ENCODE results near the gene SAC3D1. TPM values are rescaled to one million over a fixed set of nuclear protein-coding genes. Genes with fewer than 3 reads are reported as not detected.
A peak's percentile ranks its signal among the peaks of the same experiment; 100 is the strongest.

SAC3D1 gene
- polyA plus RNA-seq, 1 experiment, result 4.5 TPM

GRCh38 chr11:65084598-65085375 lies 43.8 kb downstream of the SAC3D1 start:
- POLR2A ChIA-PET, result no interaction called here

GRCh38 chr11:65085446-65085845 lies 44.4 kb downstream of the SAC3D1 start:
- no peaks in the 10 kb centered on the region; the same call in 1 of the 2 replicates for H3K9me3 ChIP-seq (ENCODE audit: control insufficient read depth, insufficient read depth, low read length)
- no peak for DNase-seq (ENCODE audit: low read depth, low spot score)
- CTCF ChIA-PET, result interaction anchor here (1.1 kb wide), 1 partner anchor 28 kb away, joined by 5 read pairs; no protein-coding TSS in a partner anchor
- no peak overlapping the region; the same call in 1 of the 2 replicates for H3K4me3 ChIP-seq (ENCODE audit: low read depth, low read length)
- H3K27ac ChIP-seq (ENCODE audit: low read depth, low read length), result no peak overlapping the region
- TF ChIP-seq CTCF (IDR thresholded peaks at IDR 0.05; ENCODE audit: low read depth, low read length), result no peak
- no peaks in the 10 kb centered on the region for H3K27me3 ChIP-seq (ENCODE audit: control insufficient read depth, insufficient read depth, low read length)
- POLR2A ChIA-PET, result no interaction called here

More at GRCh38 chr11:65084598-65085375, 43.8 kb downstream of the SAC3D1 start:
- Histone ChIP-seq H3K9me3 (ENCODE audit: control insufficient read depth, insufficient read depth, low read length) (no peaks in the 10 kb centered on the region; the same call in 1 of the 2 replicates), H3K27me3 (ENCODE audit: control insufficient read depth, insufficient read depth, low read length) (no peaks in the 10 kb centered on the region), H3K4me3 (ENCODE audit: low read depth, low read length) (peak overlapping the region; percentile 94), H3K27ac (ENCODE audit: low read depth, low read length) (peak overlapping the region; percentile 98)
- no peak for DNase-seq (ENCODE audit: low read depth, low spot score)
- TF ChIP-seq CTCF (IDR thresholded peaks at IDR 0.05; ENCODE audit: low read depth, low read length), result no peak
- CTCF ChIA-PET, result interaction anchor here (1.1 kb wide), 1 partner anchor 29 kb away, joined by 5 read pairs; no protein-coding TSS in a partner anchor

DNA sequence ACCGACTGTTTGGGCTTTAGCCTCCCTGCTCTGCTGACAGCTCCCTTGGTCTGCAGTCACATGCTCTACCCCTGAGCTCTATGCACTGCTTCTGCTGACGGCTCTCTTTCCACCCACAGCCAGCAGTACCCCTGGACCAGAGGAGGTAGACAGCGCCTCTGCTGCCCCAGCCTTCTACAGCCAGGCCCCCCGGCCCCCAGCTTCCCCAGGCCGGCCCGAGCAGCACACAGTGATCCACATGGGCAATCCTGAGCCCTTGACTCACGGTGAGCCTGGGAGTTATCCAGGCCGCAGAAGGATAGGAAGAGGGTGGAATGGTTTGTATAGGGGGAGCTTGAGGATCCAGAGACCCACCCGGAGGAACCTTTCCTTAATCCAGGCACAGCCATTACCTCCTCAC lies 45.8 kb downstream of the SAC3D1 start:
- TF ChIP-seq CTCF (IDR thresholded peaks at IDR 0.05; ENCODE audit: low read depth, low read length), result no peak
- ChIA-PET POLR2A (no interaction called here), CTCF (no interaction called here)
- no peak overlapping the region for H3K4me3 ChIP-seq (ENCODE audit: low read depth, low read length)
- H3K9me3 ChIP-seq (ENCODE audit: control insufficient read depth, insufficient read depth, low read length), result no peaks in the 10 kb centered on the region; the same call in 1 of the 2 replicates
- H3K27me3 ChIP-seq (ENCODE audit: control insufficient read depth, insufficient read depth, low read length), result no peaks in the 10 kb centered on the region
- H3K27ac ChIP-seq (ENCODE audit: low read depth, low read length), result no peak overlapping the region
- DNase-seq (ENCODE audit: low read depth, low spot score), result no peak

DNA sequence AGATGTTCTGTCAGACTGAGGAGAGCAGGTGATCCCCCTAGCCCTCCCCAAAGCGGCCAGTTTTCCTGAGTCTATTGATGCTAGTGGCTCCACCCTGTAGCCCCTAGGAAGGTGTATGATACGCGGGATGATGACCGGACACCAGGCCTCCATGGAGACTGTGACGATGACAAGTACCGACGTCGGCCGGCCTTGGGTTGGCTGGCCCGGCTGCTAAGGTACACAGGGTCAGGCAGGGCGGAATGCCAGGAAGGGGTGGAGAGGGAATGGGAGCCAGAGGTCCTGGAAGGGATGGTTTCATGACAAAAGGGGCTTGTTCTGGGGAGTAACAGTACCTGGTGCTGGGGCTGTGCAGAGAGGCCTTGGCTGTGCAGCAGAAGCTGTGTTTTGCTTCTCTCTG lies 46.2 kb downstream of the SAC3D1 start:
- POLR2A ChIA-PET, result no interaction called here
- DNase-seq (ENCODE audit: low read depth, low spot score), result no peak
- H3K4me3 ChIP-seq (ENCODE audit: low read depth, low read length), result no peak overlapping the region
- no peaks in the 10 kb centered on the region for H3K27me3 ChIP-seq (ENCODE audit: control insufficient read depth, insufficient read depth, low read length)
- no peak for TF ChIP-seq CTCF (IDR thresholded peaks at IDR 0.05; ENCODE audit: low read depth, low read length)
- no peak overlapping the region for H3K27ac ChIP-seq (ENCODE audit: low read depth, low read length)
- CTCF ChIA-PET, result no interaction called here
- H3K9me3 ChIP-seq (ENCODE audit: control insufficient read depth, insufficient read depth, low read length), result no peaks in the 10 kb centered on the region; the same call in 1 of the 2 replicates

DNA sequence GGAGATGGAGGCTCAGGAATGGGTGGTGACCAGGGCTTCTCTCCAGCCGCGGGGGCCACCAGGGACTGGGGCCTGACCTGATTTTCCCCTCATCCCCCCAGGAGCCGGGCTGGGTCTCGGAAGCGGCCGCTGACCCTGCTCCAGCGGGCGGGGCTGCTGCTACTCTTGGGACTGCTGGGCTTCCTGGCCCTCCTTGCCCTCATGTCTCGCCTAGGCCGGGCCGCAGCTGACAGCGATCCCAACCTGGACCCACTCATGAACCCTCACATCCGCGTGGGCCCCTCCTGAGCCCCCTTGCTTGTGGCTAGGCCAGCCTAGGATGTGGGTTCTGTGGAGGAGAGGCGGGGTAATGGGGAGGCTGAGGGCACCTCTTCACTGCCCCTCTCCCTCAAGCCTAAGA lies 46.8 kb downstream of the SAC3D1 start:
- Histone ChIP-seq H3K27ac (ENCODE audit: low read depth, low read length) (no peak overlapping the region), H3K27me3 (ENCODE audit: control insufficient read depth, insufficient read depth, low read length) (no peaks in the 10 kb centered on the region), H3K9me3 (ENCODE audit: control insufficient read depth, insufficient read depth, low read length) (no peaks in the 10 kb centered on the region; the same call in 1 of the 2 replicates), H3K4me3 (ENCODE audit: low read depth, low read length) (no peak overlapping the region)
- TF ChIP-seq CTCF (IDR thresholded peaks at IDR 0.05; ENCODE audit: low read depth, low read length), result no peak
- DNase-seq (ENCODE audit: low read depth, low spot score), result no peak
- ChIA-PET CTCF (no interaction called here), POLR2A (no interaction called here)

All from AG04450 (cell line).